Neuronal stem cell (in vitro differentiated cells): ENCODE measurements around the gene ZDHHC16. TPM values are rescaled to one million over a fixed set of nuclear protein-coding genes. Genes with fewer than 3 reads are reported as not detected.

Source experiments
- DNase-seq: peaks from one replicate; pipeline ENCODE4 v3.0.0-alpha.2; 2013; ENCODE audit warnings: low spot score
- H2AFZ ChIP-seq: one replicate; pipeline ENCODE4 v1.6.1; 2013; ENCODE audit warnings: mild to moderate bottlenecking, low read length, inconsistent platforms
- H2AK5ac ChIP-seq: 2 replicates; pipeline ENCODE4 v1.6.1; 2013; ENCODE audit warnings: low read depth, mild to moderate bottlenecking, inconsistent platforms, low read length, moderate library complexity, mixed read lengths
- H2BK120ac ChIP-seq: 2 replicates; pipeline ENCODE4 v1.6.1; 2013; ENCODE audit warnings: low read depth, mild to moderate bottlenecking, inconsistent platforms, low read length, moderate library complexity, mixed read lengths
- H2BK12ac ChIP-seq: one replicate; pipeline ENCODE4 v1.6.1; 2013; ENCODE audit warnings: low read length, inconsistent platforms
- H2BK15ac ChIP-seq: 2 replicates; pipeline ENCODE4 v1.6.1; 2013; ENCODE audit warnings: mild to moderate bottlenecking, low read length, inconsistent platforms, mixed read lengths
- H2BK5ac ChIP-seq: one replicate; pipeline ENCODE4 v1.6.1; 2013; ENCODE audit warnings: inconsistent platforms, mild to moderate bottlenecking, low read length, moderate library complexity
- H3K14ac ChIP-seq: one replicate; pipeline ENCODE4 v1.6.1; 2013; ENCODE audit warnings: low read length, inconsistent platforms
- H3K18ac ChIP-seq: 2 replicates; pipeline ENCODE4 v1.6.1; 2013; ENCODE audit warnings: low read length, inconsistent platforms
- H3K23ac ChIP-seq: 2 replicates; pipeline ENCODE4 v1.6.1; 2013; ENCODE audit warnings: low read depth, mild to moderate bottlenecking, mixed read lengths, low read length, inconsistent platforms; ENCODE audit not compliant: poor library complexity
- H3K27ac ChIP-seq: replicated peaks from 3 replicates; pipeline ENCODE4 v1.5.1; 2013; ENCODE audit warnings: low read length, inconsistent platforms
- H3K27me3 ChIP-seq, 3 experiments: 2 replicates each; pipeline ENCODE4 v1.6.1; 2013; ENCODE audit warnings: low read length in 3 of 3, mild to moderate bottlenecking in 2 of 3, inconsistent platforms in 1 of 3, low read depth in 1 of 3, mixed read lengths in 1 of 3, moderate library complexity in 1 of 3; ENCODE audit not compliant: control insufficient read depth in 3 of 3, insufficient read depth in 3 of 3
- H3K36me3 ChIP-seq, 2 donors: replicated peaks in 1 of 2; 2 replicates each; pipeline ENCODE4 v1.6.1; 2013; ENCODE audit warnings: low read length in 2 of 2; ENCODE audit not compliant: control insufficient read depth in 2 of 2, insufficient read depth in 2 of 2
- H3K4ac ChIP-seq: 2 replicates; pipeline ENCODE4 v1.6.1; 2013; ENCODE audit warnings: inconsistent platforms, mild to moderate bottlenecking, low read length, moderate library complexity
- H3K4me1 ChIP-seq, 2 donors: 1 replicate in 1 of 2; 2 replicates in 1 of 2; pipeline ENCODE4 v1.6.1; 2013; ENCODE audit warnings: low read length in 2 of 2, low read depth in 1 of 2; ENCODE audit not compliant: control insufficient read depth in 2 of 2, insufficient read depth in 1 of 2
- H3K4me2 ChIP-seq: one replicate; pipeline ENCODE4 v1.6.1; 2013; ENCODE audit warnings: mild to moderate bottlenecking, low read length, inconsistent platforms; ENCODE audit not compliant: insufficient read depth, poor library complexity, severe bottlenecking
- H3K4me3 ChIP-seq, 2 donors: 2 replicates each; pipeline ENCODE4 v1.5.1; 2013; ENCODE audit warnings: low read length in 2 of 2, mild to moderate bottlenecking in 2 of 2, inconsistent platforms in 1 of 2, moderate library complexity in 1 of 2
- H3K79me1 ChIP-seq: one replicate; pipeline ENCODE4 v1.6.1; 2013; ENCODE audit warnings: low read depth, mild to moderate bottlenecking, inconsistent platforms, low read length, moderate library complexity
- H3K9ac ChIP-seq: one replicate; pipeline ENCODE4 v1.6.1; 2013; ENCODE audit warnings: mild to moderate bottlenecking, low read depth, low read length, inconsistent platforms; ENCODE audit not compliant: poor library complexity
- H3K9me3 ChIP-seq, 2 donors: replicated peaks in 1 of 2; 2 replicates each; pipeline versions ENCODE3 to v1.6.1; 2013; ENCODE audit warnings: low read length in 2 of 2, mild to moderate bottlenecking in 2 of 2, inconsistent platforms in 1 of 2, low read depth in 1 of 2, mixed read lengths in 1 of 2, moderate library complexity in 1 of 2; ENCODE audit not compliant: control insufficient read depth in 2 of 2, insufficient read depth in 1 of 2
- H4K8ac ChIP-seq: one replicate; pipeline ENCODE4 v1.6.1; 2013; ENCODE audit warnings: low read depth, mild to moderate bottlenecking, inconsistent platforms, low read length, moderate library complexity
- H4K91ac ChIP-seq: one replicate; pipeline ENCODE4 v1.6.1; 2013; ENCODE audit warnings: low read length, low read depth, mild to moderate bottlenecking, inconsistent platforms; ENCODE audit not compliant: poor library complexity
- WGBS, 2 donors: extraction: QIAGEN DNeasy Blood & Tissue Kit; methylation state at CpG; one replicate each; pipeline ENCODE4 v1.1.7; 2013; ENCODE audit warnings: missing lambda C conversion rate in 2 of 2, mixed read lengths in 1 of 2; ENCODE audit not compliant: insufficient read length in 2 of 2, insufficient replicate concordance in 1 of 2; ENCODE audit errors: extremely low coverage in 2 of 2; 5-methylcytosine and 5-hydroxymethylcytosine counted together
- polyA plus RNA-seq, 2 experiments: library from polyadenylated mRNA; stranded (reverse); fragments of 200-250 nt; gene quantifications; one replicate each; pipeline ENCODE4 v1.2.3, GENCODE V29; 2013

Gene ZDHHC16
- 23.5 TPM for polyA plus RNA-seq (2013, experiment 1 of 2)
- polyA plus RNA-seq (2013, experiment 2 of 2), result 23.2 TPM

DNA sequence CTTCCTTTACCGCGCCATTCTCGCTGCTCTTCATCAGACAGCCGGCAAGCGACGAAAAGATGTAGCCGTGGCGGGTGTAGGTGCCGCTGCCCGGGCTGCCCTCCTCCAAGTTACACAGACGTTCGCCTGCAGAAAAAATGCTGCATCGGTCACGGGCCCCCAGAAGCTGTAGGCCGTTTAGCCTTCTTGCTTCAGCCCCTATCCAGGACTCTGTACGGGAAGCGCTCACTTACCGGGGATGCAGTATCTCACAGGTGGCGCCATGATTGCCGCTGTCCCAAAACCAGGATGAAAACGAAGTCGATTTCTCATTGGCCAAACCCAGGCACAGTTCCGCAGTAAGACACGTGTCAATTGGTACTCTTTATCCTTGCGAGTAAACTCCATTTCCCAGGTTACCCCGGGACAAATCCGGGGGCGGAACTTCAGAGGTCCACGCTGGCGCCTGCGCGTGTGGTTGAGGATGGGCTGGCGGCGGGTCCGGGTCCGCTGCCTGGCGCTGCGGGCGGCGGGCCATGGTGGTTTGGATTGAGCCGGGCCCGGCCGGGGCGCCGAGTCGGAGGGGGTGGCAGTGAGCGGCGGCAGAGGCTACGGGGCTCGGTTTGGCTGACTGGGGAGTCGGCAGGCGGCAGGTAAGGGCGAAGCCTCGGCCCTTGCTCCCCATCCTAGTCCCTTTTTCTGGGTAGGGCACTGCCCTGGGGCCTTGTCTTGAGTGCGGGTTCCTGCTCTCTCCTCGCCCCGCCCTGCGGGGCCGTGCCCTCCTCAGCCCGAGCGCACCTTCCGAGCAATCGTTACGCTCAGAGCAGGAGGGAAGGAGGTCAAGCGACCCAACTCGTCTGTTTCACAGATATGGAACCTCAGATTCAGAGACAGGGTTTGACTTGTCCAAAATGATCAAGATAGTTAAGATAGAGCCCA is at the start of gene ZDHHC16, which contains the start of gene EXOSC1:
Gene ZDHHC16 (plus strand): TSS at position 454 of the 918 bp plus-strand sequence. CDS start 5,501 bp downstream, outside the sequence.
Gene EXOSC1 (minus strand): TSS at position 285 of the 918 bp plus-strand sequence. CDS start 21 bp downstream, at position 264.
- no peak within 1 kb of the TSS for H3K4ac ChIP-seq
- peak; percentile 93 for DNase-seq
- H2BK5ac ChIP-seq, result peak within 1 kb of the TSS; percentile 90
- peak within 1 kb of the TSS; percentile 86 for H3K23ac ChIP-seq
- H3K4me2 ChIP-seq, result peak within 1 kb of the TSS; percentile 75
- peak within 1 kb of the TSS; percentile 86 for H2AK5ac ChIP-seq
- H3K27ac ChIP-seq, result peak within 1 kb of the TSS; percentile 25
- H3K9ac ChIP-seq, result peak within 1 kb of the TSS; percentile 93
- H3K79me1 ChIP-seq, result peaks cover 7% of the 10 kb centered on the region
- no peaks in the 10 kb centered on the region for H3K9me3 ChIP-seq
- no CpG with 5 or more reads among the region's 66 CpGs for WGBS, 2 donors
- peak within 1 kb of the TSS; percentile 80 to 95 for H3K4me3 ChIP-seq
- no peak within 1 kb of the TSS for H2BK15ac ChIP-seq
- no peak within 1 kb of the TSS for H2BK12ac ChIP-seq
- H4K8ac ChIP-seq, result no peak within 1 kb of the TSS
- peaks cover 10 to 14% of the 10 kb centered on the region in 2 donors for H3K4me1 ChIP-seq
- no peaks in the 10 kb centered on the region for H3K27me3 ChIP-seq
- no peak within 1 kb of the TSS for H3K14ac ChIP-seq
- H4K91ac ChIP-seq, result no peak within 1 kb of the TSS
- H2BK120ac ChIP-seq, result no peak within 1 kb of the TSS
- H3K36me3 ChIP-seq, result peaks cover 5 to 38% of the 10 kb centered on the region in 2 donors
- peak within 1 kb of the TSS; percentile 95 for H2AFZ ChIP-seq
- H3K18ac ChIP-seq, result peak within 1 kb of the TSS; percentile 96

DNA sequence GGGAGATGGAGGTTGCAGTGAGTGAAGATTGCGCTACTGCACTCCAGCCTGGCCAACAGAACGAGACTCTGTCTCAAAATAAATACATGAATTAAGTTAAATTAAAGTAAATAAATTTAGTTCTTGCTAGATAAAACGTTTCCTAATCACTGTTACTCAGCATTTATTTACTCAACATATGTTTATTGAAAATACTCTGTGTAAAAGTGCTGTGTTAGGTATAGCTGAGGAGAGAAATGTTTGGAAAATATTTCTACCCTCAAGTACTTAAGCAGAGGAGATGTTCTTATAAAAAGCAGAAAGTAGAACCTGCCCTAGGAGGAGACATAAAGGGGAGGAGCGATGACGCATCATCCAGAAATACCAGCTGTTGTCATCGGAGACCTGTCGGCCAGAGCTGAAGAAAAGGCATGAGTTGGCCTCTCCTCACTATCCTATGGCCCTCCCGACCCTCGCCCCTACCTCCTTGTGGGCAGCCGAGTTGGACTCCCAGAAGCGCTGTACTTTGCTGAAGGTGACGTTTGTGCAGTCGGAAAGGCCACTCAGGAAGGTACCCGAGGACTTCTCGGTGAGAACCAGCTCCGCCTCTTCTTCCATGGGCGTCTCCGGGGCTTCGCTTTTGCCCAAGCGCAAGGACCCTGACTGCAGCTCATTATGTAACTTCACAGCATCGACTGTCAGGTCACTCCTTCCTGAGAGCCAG is 46.0 kb upstream of the ZDHHC16 start:
- Histone ChIP-seq H2AFZ (peak overlapping the region; percentile 87), H2BK15ac (no peak overlapping the region), H3K79me1 (no peaks in the 10 kb centered on the region), H3K4me2 (peak overlapping the region; percentile 90), H2BK120ac (no peak overlapping the region), H3K27ac (no peak overlapping the region), H2BK12ac (no peak overlapping the region), H4K8ac (no peak overlapping the region), H3K4me3 (peak overlapping the region in 1 of 2 donors; percentile 62), H4K91ac (no peak overlapping the region), H3K9ac (peak overlapping the region; percentile 7), H2BK5ac (no peak overlapping the region), H3K4me1 (peaks cover 4 to 7% of the 10 kb centered on the region in 2 donors), H3K4ac (no peak overlapping the region), H3K14ac (no peak overlapping the region), H3K27me3 (no peaks in the 10 kb centered on the region), H3K23ac (no peak overlapping the region), H2AK5ac (no peak overlapping the region), H3K36me3 (peaks cover 8 to 26% of the 10 kb centered on the region in 2 donors), H3K18ac (no peak overlapping the region), H3K9me3 (no peaks in the 10 kb centered on the region)
- no peak for DNase-seq
- no CpG with 5 or more reads among the region's 21 CpGs for WGBS, 2 donors

DNA sequence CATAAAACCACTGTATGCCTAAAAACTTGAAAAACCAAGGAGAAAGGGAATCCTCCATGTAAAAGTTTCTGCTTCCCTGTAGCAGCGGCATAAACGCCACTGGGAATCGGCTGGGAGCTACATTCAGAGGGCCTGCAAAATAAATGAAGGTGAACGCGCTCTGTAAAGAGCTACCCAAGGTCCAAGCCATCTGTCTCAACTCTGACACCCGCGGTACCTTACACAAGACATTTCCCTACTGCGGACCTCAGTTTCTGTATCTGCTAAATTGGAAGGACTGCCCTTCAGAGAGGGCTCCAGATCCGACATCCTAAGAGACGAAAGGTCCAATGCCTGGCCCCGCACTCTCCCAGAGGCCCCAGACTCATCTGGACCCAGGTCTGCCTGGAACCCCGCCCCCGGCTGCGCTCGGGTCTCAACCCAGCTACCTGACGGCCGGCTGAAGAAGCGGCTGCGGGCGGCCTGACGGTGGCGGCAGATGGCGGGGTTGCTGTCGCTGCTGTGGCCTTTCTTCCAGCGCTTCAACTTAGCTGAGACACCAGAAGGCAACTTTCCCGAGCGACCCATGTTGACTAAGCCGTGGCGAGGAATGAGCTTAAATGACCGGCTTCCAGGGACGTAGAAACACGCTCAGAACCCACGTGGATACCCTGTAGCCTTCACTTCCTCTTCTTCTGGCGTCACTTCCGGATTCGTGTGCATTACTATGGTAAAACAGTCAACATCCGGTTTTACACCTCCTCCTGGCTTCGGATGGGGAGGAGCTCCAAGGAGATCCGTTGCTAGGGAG is 45.1 kb upstream of the ZDHHC16 start, which contains the start of gene RRP12:
Gene RRP12 (minus strand): TSS at position 676 of the 790 bp plus-strand sequence. CDS start 109 bp downstream, at position 567.
- Histone ChIP-seq H2BK15ac (no peak within 1 kb of the TSS), H3K9ac (peak within 1 kb of the TSS; percentile 22), H2BK12ac (no peak within 1 kb of the TSS), H3K9me3 (no peaks in the 10 kb centered on the region), H3K4me2 (peak within 1 kb of the TSS; percentile 90), H3K27me3 (no peaks in the 10 kb centered on the region), H4K8ac (peak within 1 kb of the TSS; percentile 65), H2AK5ac (peak within 1 kb of the TSS; percentile 63), H3K4me3 (peak within 1 kb of the TSS; percentile 62 to 91), H2BK5ac (no peak within 1 kb of the TSS), H3K18ac (peak within 1 kb of the TSS; percentile 76), H2BK120ac (no peak within 1 kb of the TSS), H4K91ac (no peak within 1 kb of the TSS), H3K14ac (peak within 1 kb of the TSS; percentile 13), H3K27ac (no peak within 1 kb of the TSS), H3K4me1 (peaks cover 4 to 7% of the 10 kb centered on the region in 2 donors), H3K36me3 (peaks cover 8 to 18% of the 10 kb centered on the region in 2 donors), H3K79me1 (no peaks in the 10 kb centered on the region), H2AFZ (peak within 1 kb of the TSS; percentile 87), H3K4ac (no peak within 1 kb of the TSS), H3K23ac (peak within 1 kb of the TSS; percentile 35)
- no CpG with 5 or more reads among the region's 39 CpGs for WGBS, 2 donors
- DNase-seq, result peak; percentile 83
